IMR-90 (cell line): ENCODE measurements around the gene THSD7B. TPM values are rescaled to one million over a fixed set of nuclear protein-coding genes. Genes with fewer than 3 reads are reported as not detected.

Source experiments
- ATAC-seq: fragments of 200-7000 bp; cut with Tn5 transposase; 2 replicates; pipeline ENCODE4 v1.9.1; 2020; ENCODE audit warnings: low read depth, mild to moderate bottlenecking, moderate library complexity
- BruUV-seq: library from RNA; stranded (reverse); fragments of 400-500 nt; replicated peaks from 2 replicates; lab custom pipeline; 2021; lab: Mats Ljungman, UMichigan
- CTCF ChIA-PET: fragments of 300-600 bp; formaldehyde crosslinking; extraction: SDS; loops from one replicate; lab custom pipeline; 2021; ENCODE audit warnings: antibody characterized with exemption; lab: Yijun Ruan, JAX
- POLR2A ChIA-PET: fragments of 300-600 bp; sonication (Branson Sonifier 250); formaldehyde crosslinking; loops from one replicate; lab custom pipeline; 2022; ENCODE audit warnings: antibody characterized with exemption; ENCODE audit not compliant: unreplicated experiment; lab: Charles Lee
- DNase-seq: peaks from one replicate; pipeline ENCODE4 v3.0.0; 2013
- H2AFZ ChIP-seq: replicated peaks from 2 replicates; pipeline ENCODE3; 2013; ENCODE audit warnings: low read length, mild to moderate bottlenecking; ENCODE audit not compliant: poor library complexity
- H2AK5ac ChIP-seq: 2 replicates; pipeline ENCODE4 v1.6.1; 2013; ENCODE audit warnings: low read depth, low read length, inconsistent platforms
- H2AK9ac ChIP-seq: replicated peaks from 2 replicates; pipeline ENCODE3; 2013; ENCODE audit warnings: mild to moderate bottlenecking, low read depth, low read length, moderate library complexity; ENCODE audit not compliant: poor library complexity
- H2BK120ac ChIP-seq: 2 replicates; pipeline ENCODE4 v1.6.1; 2013; ENCODE audit warnings: low read depth, low read length, inconsistent platforms
- H2BK15ac ChIP-seq: 3 replicates; pipeline ENCODE4 v1.6.1; 2013; ENCODE audit warnings: low read depth, low read length, inconsistent platforms
- H2BK20ac ChIP-seq: 2 replicates; pipeline ENCODE4 v1.6.1; 2013; ENCODE audit warnings: low read depth, mild to moderate bottlenecking, inconsistent platforms, low read length, moderate library complexity
- H2BK5ac ChIP-seq: 2 replicates; pipeline ENCODE4 v1.6.1; 2013; ENCODE audit warnings: mild to moderate bottlenecking, low read depth, low read length, inconsistent platforms; ENCODE audit not compliant: poor library complexity, severe bottlenecking
- H3K14ac ChIP-seq: replicated peaks from 2 replicates; pipeline ENCODE4 v1.6.1; 2013; ENCODE audit warnings: low read depth, low read length, inconsistent platforms
- H3K18ac ChIP-seq: 2 replicates; pipeline ENCODE4 v1.6.1; 2013; ENCODE audit warnings: low read depth, low read length, control low read depth
- H3K23ac ChIP-seq: 2 replicates; pipeline ENCODE4 v1.6.1; 2013; ENCODE audit warnings: low read depth, low read length, inconsistent platforms
- H3K27ac ChIP-seq: 2 replicates; pipeline ENCODE4 v1.5.1; 2013; ENCODE audit warnings: mild to moderate bottlenecking, control low read depth, low read length; ENCODE audit not compliant: insufficient read depth
- H3K27me3 ChIP-seq: 2 replicates; pipeline ENCODE4 v1.6.1; 2013; ENCODE audit warnings: low read length; ENCODE audit not compliant: control insufficient read depth, insufficient read depth
- H3K36me3 ChIP-seq: 2 replicates; pipeline ENCODE4 v1.6.1; 2013; ENCODE audit warnings: low read length, mixed read lengths; ENCODE audit not compliant: control insufficient read depth, insufficient read depth
- H3K4ac ChIP-seq: 2 replicates; pipeline ENCODE4 v1.6.1; 2013; ENCODE audit warnings: low read depth, low read length, inconsistent platforms
- H3K4me1 ChIP-seq: 2 replicates; pipeline ENCODE4 v1.6.1; 2013; ENCODE audit warnings: low read length, mixed read lengths; ENCODE audit not compliant: control insufficient read depth, insufficient read depth
- H3K4me2 ChIP-seq: 2 replicates; pipeline ENCODE4 v1.6.1; 2013; ENCODE audit warnings: low read depth, mild to moderate bottlenecking, control low read depth, low read length, moderate library complexity
- H3K4me3 ChIP-seq: 2 replicates; pipeline ENCODE4 v1.5.1; 2013; ENCODE audit warnings: low read depth, mild to moderate bottlenecking, control low read depth, low read length, moderate library complexity; ENCODE audit not compliant: insufficient read depth
- H3K56ac ChIP-seq: 2 replicates; pipeline ENCODE4 v1.6.1; 2013; ENCODE audit warnings: low read length, inconsistent platforms; ENCODE audit not compliant: insufficient read depth; ENCODE audit errors: extremely low read depth
- H3K79me1 ChIP-seq, 2 experiments: 2 replicates each; pipeline ENCODE4 v1.6.1; 2013; ENCODE audit warnings: low read length in 2 of 2, inconsistent platforms in 1 of 2, low read depth in 1 of 2
- H3K9ac ChIP-seq: 2 replicates; pipeline ENCODE4 v1.6.1; 2013; ENCODE audit warnings: low read depth, low read length, control low read depth
- H3K9me1 ChIP-seq: 2 replicates; pipeline ENCODE4 v1.6.1; 2013; ENCODE audit warnings: low read length, inconsistent platforms; ENCODE audit not compliant: insufficient read depth
- H3K9me3 ChIP-seq: 2 replicates; pipeline ENCODE4 v1.6.1; 2013; ENCODE audit warnings: low read length; ENCODE audit not compliant: control insufficient read depth, insufficient read depth
- H4K20me1 ChIP-seq: 2 replicates; pipeline ENCODE4 v1.6.1; 2013; ENCODE audit warnings: low read length, inconsistent platforms; ENCODE audit not compliant: insufficient read depth
- H4K5ac ChIP-seq: 2 replicates; pipeline ENCODE4 v1.6.1; 2013; ENCODE audit warnings: mild to moderate bottlenecking, low read depth, low read length, control low read depth
- H4K8ac ChIP-seq, 2 experiments: 2 replicates each; pipeline ENCODE4 v1.6.1; 2013; ENCODE audit warnings: low read depth in 2 of 2, low read length in 2 of 2, control low read depth in 1 of 2, inconsistent platforms in 1 of 2
- H4K91ac ChIP-seq: 2 replicates; pipeline ENCODE4 v1.6.1; 2013; ENCODE audit warnings: low read depth, low read length, inconsistent platforms; ENCODE audit not compliant: insufficient read depth
- MAFK ChIP-seq: IDR thresholded peaks from 2 replicates; pipeline ENCODE4 v1.6.1; 2012; ENCODE audit warnings: low read depth, low read length, improper control_type of control experiment
- NFE2L2 ChIP-seq: fragments of 150-350 bp; IDR thresholded peaks from 2 replicates; pipeline ENCODE4 v1.6.1; 2016; ENCODE audit warnings: low read depth, mild to moderate bottlenecking, low read length
- POLR2A ChIP-seq: IDR thresholded peaks from 2 replicates; pipeline ENCODE4 v1.6.1; 2012; ENCODE audit warnings: mild to moderate bottlenecking, low read depth, low read length
- RCOR1 ChIP-seq: IDR thresholded peaks from 2 replicates; pipeline ENCODE4 v1.6.1; 2012; ENCODE audit warnings: mild to moderate bottlenecking, low read length, improper control_type of control experiment; ENCODE audit not compliant: insufficient replicate concordance
- WGBS, 2 experiments: methylation state at CpG; one replicate each; pipeline versions ENCODE4 v1.1.5 to v1.1.7; 2013; ENCODE audit warnings: missing lambda C conversion rate in 2 of 2; ENCODE audit not compliant: insufficient read length in 1 of 2; ENCODE audit errors: extremely low coverage in 2 of 2; 5-methylcytosine and 5-hydroxymethylcytosine counted together
- dilution Hi-C: fragments of 300-500 bp; cut with HindIII; formaldehyde crosslinking; loops from one replicate; pipeline ENCODE4 v1.14.3; 2018; ENCODE audit warnings: low sequenced_read_pairs; ENCODE audit not compliant: unreplicated experiment
- in situ Hi-C: fragments of 300-500 bp; cut with MboI; formaldehyde crosslinking; loops from 3 replicates; pipeline ENCODE4 v1.14.3; 2019; ENCODE audit warnings: low sequenced_read_pairs, inconsistent platforms, mixed read lengths
- intact Hi-C: fragments of 100-400 bp; cut with micrococcal nuclease; formaldehyde crosslinking; loops from 2 replicates; pipeline ENCODE4 v1.10.0; 2022
- polyA plus RNA-seq, 3 experiments: library from polyadenylated mRNA; depleted of rRNA; stranded (reverse); fragments of >200 nt; gene quantifications; 2 replicates each; pipeline ENCODE4 v1.2.3, GENCODE V29; 2012; ENCODE audit warnings: low replicate concordance in 1 of 3
- total RNA-seq: library from RNA; depleted of rRNA; stranded (reverse); fragments of >200 nt; gene quantifications from 2 replicates; pipeline ENCODE4 v1.2.3, GENCODE V29; 2012
- TF ChIP-seq, protein P1 (sequence below): fragments of 150-350 bp; IDR thresholded peaks from 2 replicates; pipeline ENCODE4 v1.6.1; 2016; ENCODE audit warnings: low read depth, mild to moderate bottlenecking, low read length, moderate library complexity, borderline replicate concordance

Gene THSD7B
- total and polyA plus RNA-seq, 2 of the 4 experiments (the other 2 are of a cell fraction), result not detected

DNA sequence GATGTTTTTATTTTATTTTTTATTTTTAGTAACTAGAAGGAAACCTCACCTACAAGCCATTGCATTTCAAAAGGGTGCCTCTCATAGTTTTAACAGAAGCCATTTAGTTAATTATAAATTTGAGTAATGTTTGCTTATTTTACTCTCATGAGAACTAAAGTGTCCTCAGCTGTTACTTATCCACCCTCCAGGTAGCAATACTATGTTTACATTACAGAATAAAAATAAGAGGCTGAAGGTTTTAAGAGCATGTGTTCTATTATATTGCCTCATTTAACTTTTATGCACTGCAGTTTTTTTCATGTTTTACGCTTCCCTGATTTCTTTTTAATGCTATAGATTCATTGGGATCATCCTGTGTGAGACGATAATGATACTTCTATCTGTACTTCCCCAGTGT, 235.5 kb downstream of the THSD7B start:
- H3K4me1 ChIP-seq, result no peaks in the 10 kb centered on the region
- POLR2A ChIA-PET, result no interaction called here

More for the DNA sequence above, 235.5 kb downstream of the THSD7B start:
- TF ChIP-seq MAFK, result no peak
- TF ChIP-seq POLR2A, result no peak
- TF ChIP-seq, protein P1, sequence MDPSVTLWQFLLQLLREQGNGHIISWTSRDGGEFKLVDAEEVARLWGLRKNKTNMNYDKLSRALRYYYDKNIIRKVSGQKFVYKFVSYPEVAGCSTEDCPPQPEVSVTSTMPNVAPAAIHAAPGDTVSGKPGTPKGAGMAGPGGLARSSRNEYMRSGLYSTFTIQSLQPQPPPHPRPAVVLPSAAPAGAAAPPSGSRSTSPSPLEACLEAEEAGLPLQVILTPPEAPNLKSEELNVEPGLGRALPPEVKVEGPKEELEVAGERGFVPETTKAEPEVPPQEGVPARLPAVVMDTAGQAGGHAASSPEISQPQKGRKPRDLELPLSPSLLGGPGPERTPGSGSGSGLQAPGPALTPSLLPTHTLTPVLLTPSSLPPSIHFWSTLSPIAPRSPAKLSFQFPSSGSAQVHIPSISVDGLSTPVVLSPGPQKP, result no peak
- TF ChIP-seq RCOR1, result no peak
- no peak for TF ChIP-seq NFE2L2
- DNase-seq (no peak), ATAC-seq (no peak)
- no CpG with 5 or more reads among the region's 2 CpGs for WGBS, 2 experiments
- no peak overlapping the region for H3K9ac ChIP-seq
- no peak overlapping the region for H3K4me3 ChIP-seq
- no peak overlapping the region for H2BK20ac ChIP-seq
- BruUV-seq, result no TSS peak
- no peak overlapping the region for H3K23ac ChIP-seq
- H3K27me3 ChIP-seq, result no peaks in the 10 kb centered on the region
- H3K56ac ChIP-seq, result no peak overlapping the region
- H2AFZ ChIP-seq, result no peak overlapping the region
- in situ Hi-C loops, result no loop called here
- no peak overlapping the region for H3K4me2 ChIP-seq
- no peak overlapping the region for H2AK5ac ChIP-seq
- H4K91ac ChIP-seq, result no peak overlapping the region
- H2BK120ac ChIP-seq, result no peak overlapping the region
- no peak overlapping the region for H3K14ac ChIP-seq
- H3K79me1 ChIP-seq, result no peaks in the 10 kb centered on the region
- no peak overlapping the region for H3K4ac ChIP-seq
- CTCF ChIA-PET, result no interaction called here
- no peak overlapping the region for H3K27ac ChIP-seq
- no peak overlapping the region for H4K8ac ChIP-seq
- H4K5ac ChIP-seq, result no peak overlapping the region
- no peak overlapping the region for H2BK5ac ChIP-seq
- H3K18ac ChIP-seq, result no peak overlapping the region
- H3K9me1 ChIP-seq, result no peaks in the 10 kb centered on the region
- H2AK9ac ChIP-seq, result no peak overlapping the region
- peaks cover 7% of the 10 kb centered on the region for H3K9me3 ChIP-seq
- intact Hi-C loops, result no loop called here
- no peaks in the 10 kb centered on the region for H4K20me1 ChIP-seq
- no peaks in the 10 kb centered on the region for H3K36me3 ChIP-seq
- H2BK15ac ChIP-seq, result no peak overlapping the region
- dilution Hi-C loops, result no loop called here
